Measurements from ENCODE around the gene SULT6B1. TPM values are rescaled to one million over a fixed set of nuclear protein-coding genes. Genes with fewer than 3 reads are reported as not detected.
"Not testable (repeated sequence)": the region's sequence is repeated elsewhere in the genome, so short reads cannot be mapped to it uniquely, and the experiment has no call there.

SULT6B1 gene, protein sequence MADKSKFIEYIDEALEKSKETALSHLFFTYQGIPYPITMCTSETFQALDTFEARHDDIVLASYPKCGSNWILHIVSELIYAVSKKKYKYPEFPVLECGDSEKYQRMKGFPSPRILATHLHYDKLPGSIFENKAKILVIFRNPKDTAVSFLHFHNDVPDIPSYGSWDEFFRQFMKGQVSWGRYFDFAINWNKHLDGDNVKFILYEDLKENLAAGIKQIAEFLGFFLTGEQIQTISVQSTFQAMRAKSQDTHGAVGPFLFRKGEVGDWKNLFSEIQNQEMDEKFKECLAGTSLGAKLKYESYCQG
- total RNA-seq = not detected in 2 replicates

DNA sequence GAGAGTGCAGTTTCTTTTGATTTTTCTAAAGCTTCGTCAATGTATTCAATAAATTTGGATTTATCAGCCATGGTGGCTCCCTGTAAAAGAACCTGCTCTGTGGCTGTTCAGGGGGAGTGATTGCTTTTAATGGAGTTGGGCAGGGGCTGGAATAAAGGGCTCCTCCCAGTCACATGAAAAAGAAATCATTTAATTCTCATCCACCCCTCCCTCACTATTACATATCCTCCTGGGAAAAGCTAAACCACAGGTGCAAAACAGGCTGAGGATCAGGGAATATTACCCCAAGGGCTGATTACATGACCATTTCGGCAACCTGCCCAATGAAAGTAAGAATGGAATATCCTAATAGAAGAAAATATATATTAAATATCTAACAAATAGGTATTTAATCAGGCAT is at the start of gene SULT6B1:
Gene SULT6B1, minus strand, starts transcription at position 101 of the 400 bp plus-strand sequence. Its CDS starts 30 bp downstream, at position 71.
- DNase-seq (ENCODE audit: low read depth in 2 of 2) = no peak

DNA sequence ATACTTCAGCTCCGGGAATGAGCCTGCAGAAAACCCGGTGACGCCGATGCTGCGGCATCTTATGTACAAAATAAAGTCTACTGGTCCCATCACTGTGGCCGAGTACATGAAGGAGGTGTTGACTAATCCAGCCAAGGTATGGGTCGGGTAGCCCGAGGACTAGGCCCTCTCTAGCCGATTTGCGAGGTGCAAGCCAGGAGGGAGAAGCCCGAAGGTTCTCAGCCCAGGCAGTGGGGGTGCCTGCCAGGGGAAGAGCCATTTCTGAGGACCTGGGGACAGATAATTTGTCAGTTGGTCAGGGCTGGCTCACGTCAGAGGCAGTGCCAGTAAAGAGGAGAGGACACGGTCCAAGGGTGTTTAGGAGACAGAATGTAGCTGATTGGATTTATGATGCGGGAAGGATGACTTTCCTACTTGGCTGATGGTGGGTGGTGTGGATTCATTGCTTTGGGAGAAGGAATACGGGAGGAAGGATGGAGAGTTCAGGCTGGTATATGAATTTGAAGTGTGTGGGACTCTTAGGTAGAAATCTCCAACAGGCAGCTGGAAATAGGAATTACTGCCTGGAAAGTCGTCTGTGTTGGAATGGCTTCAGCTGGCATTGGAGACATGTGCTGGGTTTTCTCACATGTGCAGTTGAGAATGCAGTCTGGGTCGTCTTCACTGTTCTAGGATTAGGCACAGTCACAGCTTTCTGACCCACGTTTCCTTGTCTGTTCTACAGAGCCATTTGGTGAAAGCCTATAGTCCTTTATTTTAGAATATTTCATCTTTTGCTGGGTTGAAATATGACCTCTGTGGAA is 43.9 kb upstream of the SULT6B1 start:
- no peak for DNase-seq (ENCODE audit: low read depth in 2 of 2)

DNA sequence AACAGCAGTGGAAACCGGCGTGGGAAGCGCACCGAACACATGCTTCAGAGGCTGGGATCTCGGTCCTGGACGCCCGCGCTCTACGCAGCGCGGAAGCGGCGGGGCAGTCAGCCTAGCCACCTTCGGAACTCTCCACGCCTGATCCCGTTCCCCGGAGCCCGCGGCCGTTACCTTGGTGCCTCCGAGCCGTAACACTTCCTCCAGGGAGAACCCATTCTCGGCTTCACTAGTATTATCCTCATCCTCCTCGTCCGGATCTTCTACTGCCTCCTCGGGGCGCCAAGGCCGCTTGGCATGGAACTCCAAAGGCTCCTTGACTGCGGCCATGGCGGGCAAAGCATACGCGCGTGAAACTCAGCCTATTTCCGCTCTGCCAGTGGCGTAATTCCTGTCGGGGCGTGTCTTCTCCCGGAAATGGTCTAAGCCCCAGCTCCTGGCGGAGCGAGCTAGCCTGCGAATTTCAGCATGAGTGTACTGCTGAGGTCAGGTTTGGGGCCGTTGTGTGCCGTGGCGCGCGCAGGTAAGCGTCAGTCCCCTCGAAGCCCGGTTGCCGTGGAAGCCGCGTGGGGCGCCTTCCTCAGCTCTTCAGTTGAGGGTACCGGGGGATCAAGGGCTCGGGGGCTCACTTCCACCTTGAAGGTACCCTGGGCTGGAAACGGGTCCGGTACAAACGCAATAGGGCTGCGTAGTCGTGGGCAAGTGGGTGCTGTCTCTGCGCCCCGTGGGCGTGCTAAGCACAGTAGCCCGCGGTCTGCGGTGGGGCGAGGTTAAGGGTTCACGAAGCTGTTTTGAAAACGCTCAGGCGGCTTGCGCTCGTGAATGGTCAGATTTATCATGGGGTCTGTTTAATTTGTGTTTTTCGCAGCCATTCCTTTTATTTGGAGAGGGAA is 43.0 kb upstream of the SULT6B1 start, which contains the start of the genes CEBPZ and NDUFAF7:
Gene CEBPZ, minus strand, starts transcription at position 356 of the 890 bp plus-strand sequence. Its CDS starts 29 bp downstream, at position 327.
Gene NDUFAF7, plus strand, starts transcription at position 418 of the 890 bp plus-strand sequence. Its CDS starts 48 bp downstream, at position 466.
- DNase-seq (ENCODE audit: low read depth in 2 of 2) = peak; percentile 95

GRCh38 chr2:37230581-37230980 is 42.1 kb upstream of the SULT6B1 start:
- DNase-seq (ENCODE audit: low read depth in 2 of 2) = peak; percentile 23 to 46

DNA sequence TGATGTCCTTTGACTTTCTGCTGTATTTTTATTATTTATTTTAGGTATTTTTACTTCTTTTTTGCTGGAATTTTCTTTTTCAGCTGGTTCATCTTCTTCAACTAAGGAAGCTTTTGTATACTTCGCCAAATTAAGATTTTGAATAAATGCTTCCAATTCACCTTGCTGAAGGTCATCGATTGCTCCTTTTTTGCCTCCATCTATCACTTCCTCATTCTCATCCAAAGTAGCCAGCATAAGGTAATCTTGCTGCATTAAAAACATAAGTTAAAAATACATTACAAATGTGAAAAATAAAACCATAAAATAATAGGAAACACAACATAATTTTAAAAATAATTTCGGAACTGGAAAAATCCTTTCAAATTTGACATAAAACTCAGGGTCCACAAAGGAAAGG is 40.3 kb upstream of the SULT6B1 start:
- no peak for DNase-seq (ENCODE audit: low read depth in 2 of 2)

GRCh38 chr2:37226863-37227262 is 38.4 kb upstream of the SULT6B1 start:
- DNase-seq (ENCODE audit: low read depth in 2 of 2) = no peak

GRCh38 chr2:37225129-37225528 is 36.7 kb upstream of the SULT6B1 start:
- DNase-seq (ENCODE audit: low read depth in 2 of 2) = not testable (repeated sequence)

- DNase-seq (ENCODE audit: low read depth in 2 of 2) = no peak
Measured at GRCh38 chr2:37224063-37224462, 35.6 kb upstream of the SULT6B1 start.

DNA sequence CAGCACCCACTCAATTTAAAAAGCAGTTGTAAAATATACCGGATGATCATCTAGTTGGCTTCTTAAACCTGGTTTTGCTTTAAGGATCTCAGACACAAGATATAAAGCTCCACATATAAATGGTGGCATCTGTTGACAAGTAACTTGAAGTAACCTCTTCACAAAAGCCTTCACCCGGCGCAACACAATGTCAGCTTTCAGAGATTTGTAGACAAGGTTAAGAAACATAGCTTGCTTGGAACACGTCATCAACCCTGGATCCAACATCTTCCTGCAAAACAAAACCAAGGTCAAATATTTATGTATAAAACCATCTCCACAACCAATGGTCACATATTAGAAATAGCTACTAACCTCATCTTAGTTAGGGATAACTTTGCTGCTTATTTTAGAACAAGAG is 34.7 kb upstream of the SULT6B1 start:
- DNase-seq (ENCODE audit: low read depth in 2 of 2) = no peak

DNA sequence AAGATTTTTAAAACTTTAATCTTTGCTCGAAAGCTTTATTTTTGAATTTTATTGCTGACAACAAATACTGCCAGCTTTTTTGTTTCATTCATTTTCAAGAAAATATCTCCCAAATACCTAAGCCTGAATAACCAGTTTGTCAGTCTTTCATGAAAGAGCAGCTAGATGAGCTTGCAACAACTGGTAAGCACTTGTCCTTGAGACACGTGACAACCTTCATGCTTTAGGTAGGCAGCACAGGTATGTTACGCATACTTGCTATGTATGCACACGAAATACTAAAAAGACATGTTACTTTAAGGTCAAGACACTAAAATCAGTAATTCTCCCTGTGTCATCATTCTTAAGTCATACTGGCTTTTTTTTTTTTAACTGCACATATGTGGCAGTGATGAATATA is 30.6 kb upstream of the SULT6B1 start:
- no peak for DNase-seq (ENCODE audit: low read depth in 2 of 2)

GRCh38 chr2:37215250-37215649 is 26.8 kb upstream of the SULT6B1 start:
- peak in 1 of 2 donors; percentile 9 for DNase-seq (ENCODE audit: low read depth in 2 of 2)

DNA sequence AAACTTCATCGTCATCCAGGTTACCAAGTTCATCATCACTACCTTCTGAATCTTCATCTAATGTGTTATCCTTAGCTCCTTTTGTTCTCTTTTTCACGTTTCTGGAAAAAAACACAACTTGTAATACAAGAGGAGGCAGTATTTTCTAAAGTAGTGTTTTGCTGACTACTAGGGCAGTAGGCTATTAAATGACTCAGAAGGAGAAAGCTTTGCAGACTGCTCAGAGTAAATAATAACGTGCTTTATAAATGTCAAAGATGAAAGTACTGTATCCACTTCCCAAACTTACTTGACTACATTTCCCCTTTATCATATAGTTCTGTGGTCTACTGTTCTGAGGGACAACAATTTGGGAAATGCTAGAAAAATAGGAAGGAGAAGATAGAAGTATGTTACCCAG is 23.5 kb upstream of the SULT6B1 start:
- DNase-seq (ENCODE audit: low read depth in 2 of 2) = no peak

DNA sequence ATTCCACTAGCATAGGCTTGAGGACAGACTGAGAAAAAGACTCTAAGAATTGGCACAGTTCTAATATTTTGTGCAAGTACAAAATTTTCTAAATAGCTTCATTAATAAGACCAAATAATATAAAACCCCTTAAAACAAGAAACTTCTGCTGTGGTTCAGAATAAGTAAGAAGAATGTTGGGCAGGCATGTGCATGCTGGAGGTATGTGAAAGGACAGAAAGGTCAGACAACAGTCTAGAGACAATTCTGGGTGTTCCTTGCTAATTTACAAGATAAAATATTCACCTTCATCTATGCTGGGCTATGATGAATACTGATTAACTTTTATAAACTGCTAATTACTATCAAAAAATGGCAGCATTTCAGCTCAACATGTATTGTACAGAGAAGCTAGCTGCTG is 22.7 kb upstream of the SULT6B1 start:
- DNase-seq (ENCODE audit: low read depth in 2 of 2) = no peak

DNA sequence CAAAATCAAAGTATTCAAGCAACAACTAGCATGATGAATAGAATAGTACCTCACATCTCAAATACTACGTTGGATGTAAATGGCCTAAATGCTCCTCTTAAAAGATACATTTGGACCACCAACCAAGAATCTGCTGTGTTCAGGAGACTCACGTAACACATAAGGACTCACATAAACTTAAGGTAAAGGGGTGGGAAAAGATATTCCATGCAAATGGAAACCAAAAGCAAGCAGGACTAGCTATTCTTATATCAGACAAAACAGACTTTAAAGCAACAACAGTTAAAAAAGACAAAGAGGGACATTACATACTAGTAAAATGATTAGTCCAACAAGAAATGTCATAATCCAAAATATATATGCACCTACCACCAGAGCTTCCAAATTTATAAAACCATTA is 18.3 kb upstream of the SULT6B1 start:
- DNase-seq (ENCODE audit: low read depth in 2 of 2) = not testable (repeated sequence)

- no peak for DNase-seq (ENCODE audit: low read depth in 2 of 2)
Measured at GRCh38 chr2:37205689-37206341, 17.3 kb upstream of the SULT6B1 start.

DNA sequence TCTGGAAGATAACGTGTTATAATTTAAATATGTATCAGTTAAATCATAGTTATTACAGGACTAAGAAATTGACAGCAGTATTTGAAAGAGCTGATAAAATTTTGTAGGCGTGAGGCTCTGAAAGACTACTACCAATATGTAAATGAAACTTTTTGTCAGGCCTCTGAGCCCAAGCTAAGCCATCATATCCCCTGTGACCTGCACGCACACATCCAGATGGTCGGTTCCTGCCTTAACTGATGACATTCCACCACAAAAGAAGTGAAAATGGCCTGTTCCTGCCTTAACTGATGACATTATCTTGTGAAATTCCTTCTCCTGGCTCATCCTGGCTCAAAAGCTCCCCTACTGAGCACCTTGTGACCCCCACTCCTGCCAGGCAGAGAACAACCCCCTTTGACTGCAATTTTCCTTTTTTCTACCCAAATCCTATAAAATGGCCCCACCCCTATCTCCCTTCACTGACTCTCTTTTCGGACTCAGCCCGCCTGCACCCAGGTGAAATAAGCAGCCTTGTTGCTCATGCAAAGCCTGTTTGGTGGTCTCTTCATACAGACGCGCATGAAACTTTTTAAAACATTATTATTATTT is 16.7 kb upstream of the SULT6B1 start:
- DNase-seq (ENCODE audit: low read depth in 2 of 2) = not testable (repeated sequence)

DNA sequence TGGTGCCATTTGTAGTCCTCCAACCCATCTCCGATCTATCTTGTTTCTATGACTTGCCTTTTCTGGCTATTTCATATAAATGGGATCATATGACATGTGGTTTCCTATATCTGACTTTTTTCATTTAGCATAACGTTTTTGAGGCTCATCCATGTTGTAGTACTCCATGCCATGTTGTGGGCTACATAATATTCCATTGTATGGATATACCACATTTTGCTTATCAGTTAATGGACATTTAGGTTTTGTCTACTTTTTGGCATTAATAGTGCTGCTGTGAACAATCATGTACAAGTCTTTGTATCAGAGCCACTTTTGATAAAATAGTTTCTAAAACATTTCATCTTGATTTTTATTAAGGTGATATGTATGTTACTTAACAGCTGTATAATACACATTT is 15.2 kb upstream of the SULT6B1 start:
- no peak for DNase-seq (ENCODE audit: low read depth in 2 of 2)

GRCh38 chr2:37201766-37202165 is 13.3 kb upstream of the SULT6B1 start:
- peak in 1 of 2 donors; percentile 10 for DNase-seq (ENCODE audit: low read depth in 2 of 2)

DNA sequence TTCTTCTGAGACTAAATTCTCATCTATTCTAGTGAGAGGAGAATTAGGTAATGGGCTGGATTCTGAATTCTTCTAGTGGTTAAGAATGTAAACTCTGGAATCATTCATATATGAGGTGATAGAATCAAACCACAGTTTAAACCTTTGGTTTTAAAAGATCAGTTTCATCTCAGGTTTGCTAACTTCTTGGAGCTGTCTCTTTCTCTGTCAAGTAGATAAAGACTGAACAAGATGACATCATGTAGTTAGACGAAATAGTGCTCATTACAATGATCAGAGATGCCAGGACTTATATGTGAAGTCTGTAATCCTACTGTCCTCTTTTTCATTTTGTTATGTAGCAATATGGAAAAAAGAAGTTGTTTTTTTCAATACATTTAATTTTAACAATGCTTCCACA is 12.7 kb upstream of the SULT6B1 start:
- no peak for DNase-seq (ENCODE audit: low read depth in 2 of 2)

DNA sequence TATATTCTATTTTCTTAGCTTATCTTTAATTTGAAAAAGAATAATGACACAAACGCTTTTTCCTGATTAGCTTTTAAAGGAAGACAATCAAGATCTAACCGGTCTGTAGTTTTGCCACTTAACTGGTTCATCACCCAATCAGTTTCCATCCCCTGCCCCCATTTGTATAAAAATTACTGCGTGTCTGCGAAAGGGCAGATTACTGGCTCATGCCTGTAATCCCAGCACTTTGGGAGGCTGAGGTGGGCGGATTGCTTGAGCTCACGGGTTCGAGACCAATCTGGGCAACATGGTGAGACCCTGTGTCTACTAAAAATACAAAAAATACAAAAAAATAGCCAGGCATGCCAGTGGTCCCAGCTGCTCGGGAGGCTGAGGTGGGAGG is 10.2 kb upstream of the SULT6B1 start:
- no peak for DNase-seq (ENCODE audit: low read depth in 2 of 2)
